Loucy (cell line): ENCODE results near the gene NCF4.

Experiments used
- CTCF ChIP-seq: fragments of 200-600 bp; sonication (generic); conservative IDR thresholded peaks from 2 replicates; pipeline ENCODE4 v1.5.1; 2014; ENCODE audit warnings: mild to moderate bottlenecking, antibody characterized with exemption, low read length
- EZH2phosphoT487 ChIP-seq: fragments of 200-600 bp; IDR thresholded peaks from 2 replicates; pipeline ENCODE4 v1.6.1; 2018; ENCODE audit warnings: antibody characterized with exemption, mild to moderate bottlenecking, moderate library complexity, borderline replicate concordance

- no peak for TF ChIP-seq CTCF
- TF ChIP-seq EZH2phosphoT487, result no peak
Observed at GRCh38 chr22:36912694-36913426, 52.1 kb downstream of the NCF4 start.
